T-helper 1 cell treated with Interleukin-12 subunit alpha and Interleukin-12 subunit beta and Interleukin-4 antibody, amounts not matched to agents 30 ng/mL and 1 ng/mL, for 36 hours (primary cell): ENCODE measurements around the gene CKAP4. TPM values are rescaled to one million over a fixed set of nuclear protein-coding genes. Genes with fewer than 3 reads are reported as not detected.

Experiments used
- intact Hi-C: fragments of 100-400 bp; cut with micrococcal nuclease; formaldehyde crosslinking; loops from one replicate; pipeline ENCODE4 v1.15.1; 2024
- total RNA-seq: library from RNA; stranded (reverse); gene quantifications from 2 replicates; pipeline ENCODE4 v1.2.3, GENCODE V29; 2022

CKAP4 gene
- total RNA-seq, 1 donor from 2014 or later: 4.0 TPM

GRCh38 chr12:106243620-106244019 lies 4.2 kb downstream of the CKAP4 start:
- intact Hi-C loops: loop anchor here (10.0 kb wide), 1 partner anchor 711 kb away; the partner anchor contains the start of gene TMEM263

DNA sequence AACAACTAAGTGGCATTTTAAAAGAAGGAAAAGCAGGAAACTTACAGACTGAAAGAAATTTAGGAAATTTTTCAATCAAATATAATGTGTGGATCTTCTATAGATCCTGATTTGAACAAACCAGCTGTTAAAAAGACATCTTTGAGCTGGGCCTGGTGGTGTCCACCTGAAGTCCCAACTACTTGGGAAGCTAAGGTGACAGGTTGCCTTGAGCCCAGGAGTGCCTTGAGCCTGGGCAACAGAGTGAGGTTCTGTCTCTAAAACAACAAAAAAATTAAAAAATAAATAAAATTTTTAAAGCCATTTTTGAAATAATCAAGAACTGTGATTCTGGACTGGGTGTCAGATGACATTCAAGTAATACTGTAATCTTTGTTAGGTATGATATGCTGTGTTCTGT lies 7.0 kb downstream of the CKAP4 start:
- intact Hi-C loops: loop anchor here (10.0 kb wide), 1 partner anchor 714 kb away; the partner anchor contains the start of gene TMEM263

DNA sequence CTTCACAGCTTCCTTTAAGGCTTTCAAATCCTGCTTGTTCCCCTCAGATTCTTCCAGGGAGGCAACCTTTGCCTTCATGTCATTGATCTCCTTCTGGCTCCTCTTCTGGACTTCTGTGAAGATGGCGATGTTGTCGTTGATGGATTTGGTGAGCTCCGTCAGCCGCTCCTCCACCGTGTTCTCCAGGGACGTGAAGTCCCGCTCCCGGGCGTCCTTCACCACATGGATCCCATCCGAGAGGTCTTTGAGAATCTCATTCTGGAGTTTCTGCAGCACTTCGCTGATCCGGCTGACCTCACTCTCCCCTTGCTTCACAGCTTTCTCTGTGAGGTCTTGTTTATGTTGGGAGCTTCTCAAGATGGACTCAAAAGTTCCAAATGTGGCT lies 7.9 kb downstream of the CKAP4 start:
- intact Hi-C loops: loop anchor here (10.0 kb wide), 1 partner anchor 715 kb away; the partner anchor contains the start of gene TMEM263

- intact Hi-C loops: no loop called here
These were observed 8.4 kb downstream of the CKAP4 start for GRCh38 chr12:106239241-106239950.

- intact Hi-C loops: no loop called here
These were observed 9.7 kb downstream of the CKAP4 start for GRCh38 chr12:106238146-106238545.

DNA sequence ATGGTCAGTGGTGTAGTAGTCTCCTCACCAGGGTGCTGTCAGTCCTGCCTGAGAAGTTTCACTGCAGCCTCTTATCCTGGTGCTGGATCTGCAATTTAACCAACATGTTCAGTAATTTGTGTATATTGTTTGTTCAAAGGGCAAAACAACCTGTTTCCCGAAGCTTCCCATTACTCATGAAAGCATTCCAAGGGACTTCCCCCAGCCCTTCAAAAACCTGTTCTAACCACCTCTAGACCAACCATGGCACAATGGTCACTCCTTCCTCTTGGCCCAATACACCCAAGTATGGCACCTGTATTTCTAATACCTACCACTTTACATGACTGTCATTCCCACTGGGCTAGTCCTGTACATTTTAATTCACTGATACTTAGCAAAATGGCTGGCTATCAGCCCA lies 12.1 kb downstream of the CKAP4 start:
- intact Hi-C loops: no loop called here

GRCh38 chr12:106234449-106234848 lies 13.4 kb downstream of the CKAP4 start:
- intact Hi-C loops: no loop called here

DNA sequence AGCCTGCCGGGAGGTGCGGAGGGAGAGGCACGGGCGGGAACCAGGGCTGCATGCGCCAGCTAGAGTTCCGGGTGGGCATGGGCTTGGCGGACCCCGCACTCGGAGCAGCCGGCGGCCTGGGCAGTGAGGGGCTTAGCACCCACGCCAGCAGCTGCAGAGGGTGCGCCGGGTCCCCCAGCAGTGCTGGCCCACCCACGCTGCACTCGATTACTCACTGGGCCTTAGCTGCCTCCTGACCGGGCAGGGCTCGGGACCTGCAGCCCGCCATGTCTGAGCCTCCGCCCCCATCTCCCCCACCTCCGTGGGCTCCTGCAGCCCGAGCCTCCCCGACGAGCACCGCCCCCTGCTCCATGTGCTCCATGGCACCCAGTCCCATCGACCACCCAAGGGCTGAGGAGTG lies 14.8 kb downstream of the CKAP4 start:
- intact Hi-C loops: no loop called here

GRCh38 chr12:106229036-106229591 lies 18.7 kb downstream of the CKAP4 start:
- intact Hi-C loops: loop anchor here (5.0 kb wide), 1 partner anchor 1093 kb away; no protein-coding TSS in a partner anchor

DNA sequence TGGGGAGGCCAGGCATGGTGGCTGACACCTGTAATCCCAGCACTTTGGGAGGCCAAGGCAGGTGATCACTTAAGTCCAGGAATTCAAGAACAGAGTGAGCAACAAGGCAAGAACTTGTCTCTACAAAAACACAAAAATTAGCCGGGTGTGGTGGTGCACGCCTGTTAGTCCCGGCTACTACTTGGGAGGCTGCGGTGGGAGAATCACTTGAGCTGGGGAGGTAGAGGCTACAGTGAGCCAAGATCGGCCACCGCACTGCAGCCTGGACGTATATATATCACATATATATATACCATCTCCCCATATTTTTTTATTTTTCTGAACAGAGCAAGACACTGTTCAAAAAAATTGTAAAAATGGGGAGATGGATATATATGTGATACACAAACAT lies 19.5 kb downstream of the CKAP4 start:
- intact Hi-C loops: loop anchor here (5.0 kb wide), 1 partner anchor 1094 kb away; no protein-coding TSS in a partner anchor

- intact Hi-C loops: loop anchor here (1.0 to 5.0 kb wide), 6 partner anchors 20 to 1095 kb away; partner anchors contain the start of gene POLR3B
These were observed 20.0 kb downstream of the CKAP4 start for GRCh38 chr12:106227641-106228319.

DNA sequence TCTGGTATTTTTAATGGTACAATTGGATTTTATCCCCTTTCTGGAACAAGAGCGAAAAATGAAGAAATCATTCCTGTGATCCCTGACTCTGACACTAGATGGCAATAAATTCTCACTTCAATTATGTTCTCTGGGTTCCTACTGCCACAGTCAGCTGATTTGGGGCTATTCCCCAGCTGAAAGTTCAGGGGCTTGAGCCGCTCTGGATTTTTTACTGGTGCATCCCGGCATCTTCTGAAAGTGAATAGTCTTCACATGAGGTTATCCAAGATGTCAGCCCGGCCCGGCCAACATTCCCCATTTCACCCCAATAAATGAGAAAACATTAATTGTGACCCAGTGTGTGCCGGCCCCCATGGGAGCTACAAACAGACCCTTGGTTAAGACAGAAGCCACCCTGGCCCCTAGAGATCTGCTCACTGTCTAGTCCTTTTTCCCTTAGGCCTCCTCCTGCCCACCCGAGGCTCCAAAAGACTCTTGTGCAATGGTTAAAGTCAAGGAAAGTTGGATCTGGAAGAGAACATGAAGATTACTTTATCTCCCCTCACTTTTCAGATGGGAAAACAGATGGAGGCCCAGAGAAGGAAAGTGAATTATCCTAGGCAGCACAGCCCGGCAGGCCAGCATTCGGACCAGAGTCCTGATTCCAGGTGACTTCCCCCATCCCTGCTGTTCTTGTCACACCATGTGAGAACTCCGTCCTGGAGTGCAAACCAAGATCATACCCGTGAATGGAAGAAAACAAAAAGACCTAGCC lies 20.8 kb downstream of the CKAP4 start:
- intact Hi-C loops: loop anchor here (1.0 to 5.0 kb wide), 6 partner anchors 20 to 1095 kb away; partner anchors contain the start of gene POLR3B

DNA sequence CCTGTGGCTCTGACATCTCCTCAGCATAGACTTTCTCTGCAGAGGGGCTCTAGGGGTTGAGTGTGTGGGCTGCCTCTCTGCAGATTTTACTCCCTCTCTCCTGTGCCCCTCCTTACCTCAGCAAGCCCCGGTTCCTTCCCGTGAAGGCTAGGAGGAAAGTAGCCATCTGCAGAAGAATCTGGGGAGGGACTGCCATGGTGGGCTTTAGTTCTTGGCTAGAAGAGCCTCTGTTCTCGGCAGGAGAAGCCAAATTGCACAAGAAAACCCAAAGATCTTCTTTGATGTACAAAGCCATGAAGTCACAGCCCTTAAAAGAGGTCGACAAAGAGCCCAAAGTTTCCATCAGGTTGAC lies 23.5 kb downstream of the CKAP4 start:
- intact Hi-C loops: loop anchor here (1.0 to 5.0 kb wide), 3 partner anchors 87 to 804 kb away; partner anchors contain the start of gene NUAK1

GRCh38 chr12:106223485-106224354 lies 24.1 kb downstream of the CKAP4 start:
- intact Hi-C loops: loop anchor here (1.0 to 5.0 kb wide), 3 partner anchors 86 to 803 kb away; partner anchors contain the start of gene NUAK1

DNA sequence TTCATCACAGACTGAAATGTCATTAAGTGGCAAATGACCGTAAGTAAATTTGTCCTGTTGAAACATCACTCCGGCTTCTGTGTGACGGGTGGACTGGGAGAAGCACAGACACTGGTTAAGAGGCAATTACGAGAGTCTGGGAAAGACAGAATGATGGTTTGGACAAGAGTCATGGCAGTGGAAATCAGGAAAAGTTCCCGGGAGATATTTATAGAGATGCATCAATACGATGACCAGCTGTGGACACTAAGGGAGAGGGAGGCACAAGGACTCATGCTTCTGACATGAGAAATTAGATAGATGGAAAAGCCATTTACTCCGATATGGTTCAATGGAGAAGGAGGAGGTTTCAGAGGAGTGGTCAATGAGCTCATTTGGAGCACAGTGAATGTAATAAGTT lies 27.3 kb downstream of the CKAP4 start:
- intact Hi-C loops: loop anchor here (5.0 kb wide), 1 partner anchor 83 kb away; the partner anchor contains the start of gene NUAK1

- intact Hi-C loops: no loop called here
These were observed 28.8 kb downstream of the CKAP4 start for GRCh38 chr12:106219043-106219442.

- intact Hi-C loops: no loop called here
These were observed 30.1 kb downstream of the CKAP4 start for GRCh38 chr12:106217706-106218105.

DNA sequence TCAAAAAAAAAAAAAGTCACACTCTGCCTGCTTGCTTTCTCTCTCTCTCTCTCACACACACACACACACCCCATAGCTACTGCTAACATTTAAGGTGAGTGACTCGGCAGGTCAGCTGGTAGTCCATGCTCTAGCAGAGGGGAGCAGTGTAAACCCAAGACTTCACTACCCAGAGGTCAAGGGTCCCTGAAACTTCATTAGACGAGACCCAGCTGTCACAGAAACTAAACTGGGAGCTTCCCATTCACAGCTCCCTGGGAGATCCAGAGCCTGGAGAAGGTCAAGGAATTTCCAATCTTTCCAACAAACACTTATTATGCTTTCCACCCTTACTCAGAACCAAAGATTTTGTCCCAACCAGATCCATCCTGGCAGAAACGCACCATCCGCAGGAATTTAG lies 33.2 kb downstream of the CKAP4 start:
- intact Hi-C loops: no loop called here

GRCh38 chr12:106213662-106214061 lies 34.2 kb downstream of the CKAP4 start:
- intact Hi-C loops: no loop called here

DNA sequence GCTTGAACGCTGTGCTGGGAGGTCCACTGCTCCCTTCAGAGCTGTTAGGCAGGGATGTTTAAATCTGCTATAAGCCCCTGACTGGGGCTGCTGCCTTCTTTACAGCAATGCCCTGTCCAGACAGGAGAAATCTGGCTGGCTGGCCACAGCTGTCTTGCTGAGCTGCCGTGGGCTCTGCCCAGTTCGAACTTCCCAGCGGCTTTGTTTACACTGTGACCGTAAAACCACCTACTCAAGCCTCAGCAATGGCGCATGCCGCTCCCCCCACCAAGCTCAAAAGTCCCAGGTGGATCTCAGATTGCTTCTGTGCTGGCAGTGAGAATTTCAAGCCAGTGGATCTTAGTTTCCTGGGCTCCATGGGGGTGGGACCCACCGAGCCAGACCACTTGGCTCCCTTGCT lies 35.8 kb downstream of the CKAP4 start:
- intact Hi-C loops: no loop called here
